ENCODE data around the gene DOC2B.
"Not testable (repeated sequence)": the region's sequence is repeated elsewhere in the genome, so short reads cannot be mapped to it uniquely, and the experiment has no call there.

DOC2B gene

GRCh38 chr17:133932-134331 lies 47.5 kb downstream of the DOC2B start:
- H3K9me3 ChIP-seq; H3K27me3 ChIP-seq (ENCODE audit: low read depth); H3K36me3 ChIP-seq (replicated peaks); H3K4me1 ChIP-seq; in situ Hi-C loops (cut with MboI; ENCODE audit: low sequenced_read_pairs); DNase-seq (ENCODE audit: low spot score in 2 of 2); H3K4me3 ChIP-seq: not testable (repeated sequence)

GRCh38 chr17:118339-118917 lies 63.0 kb downstream of the DOC2B start:
- H3K4me3 ChIP-seq; H3K9me3 ChIP-seq; H3K4me1 ChIP-seq; H3K36me3 ChIP-seq (replicated peaks); H3K27me3 ChIP-seq (ENCODE audit: low read depth); in situ Hi-C loops (cut with MboI; ENCODE audit: low sequenced_read_pairs); DNase-seq (ENCODE audit: low spot score in 2 of 2): not testable (repeated sequence)

GRCh38 chr17:113111-113510 lies 68.3 kb downstream of the DOC2B start:
- DNase-seq (ENCODE audit: low spot score in 2 of 2); H3K36me3 ChIP-seq (replicated peaks); H3K27me3 ChIP-seq (ENCODE audit: low read depth); H3K9me3 ChIP-seq; H3K4me1 ChIP-seq; H3K4me3 ChIP-seq; in situ Hi-C loops (cut with MboI; ENCODE audit: low sequenced_read_pairs): not testable (repeated sequence)
